Psoas muscle (tissue), 8 donors: Measurements from ENCODE around the gene TTC6. TPM values are rescaled to one million over a fixed set of nuclear protein-coding genes. Genes with fewer than 3 reads are reported as not detected.

Experiments used
- ATAC-seq, 4 donors: fragments of 200-7000 bp; cut with Tn5 transposase; one replicate each; pipeline ENCODE4 v1.9.1; 2020; ENCODE audit warnings: moderate library complexity in 3 of 4, mild to moderate bottlenecking in 2 of 4
- DNase-seq, 2 donors: peaks; one replicate each; pipeline ENCODE4 v3.0.0-alpha.2; 2020
- H3K27ac ChIP-seq: fragments of 200-600 bp; one replicate; pipeline ENCODE4 v1.8.0; 2022
- H3K27me3 ChIP-seq, 3 donors: fragments of 200-600 bp in 1 of 3; one replicate each; pipeline versions ENCODE4 v1.6.1 to v1.8.0; 2013 to 2022; ENCODE audit warnings: low read length in 2 of 3, mild to moderate bottlenecking in 2 of 3, moderate library complexity in 1 of 3; ENCODE audit not compliant: insufficient read depth in 3 of 3
- H3K36me3 ChIP-seq, 2 donors: fragments of 200-600 bp in 1 of 2; one replicate each; pipeline versions ENCODE4 v1.6.1 to v1.8.0; 2013 to 2022; ENCODE audit warnings: low read depth in 1 of 2, mild to moderate bottlenecking in 1 of 2, moderate library complexity in 1 of 2; ENCODE audit not compliant: insufficient read depth in 1 of 2
- H3K4me1 ChIP-seq: fragments of 200-600 bp; one replicate; pipeline ENCODE4 v1.8.0; 2022
- H3K4me3 ChIP-seq: fragments of 200-600 bp; one replicate; pipeline ENCODE4 v1.8.0; 2022; ENCODE audit warnings: mild to moderate bottlenecking
- H3K9me3 ChIP-seq: fragments of 200-600 bp; one replicate; pipeline ENCODE4 v1.8.0; 2022
- WGBS, 3 donors: extraction: QIAGEN DNeasy Blood & Tissue Kit; methylation state at CpG; one replicate each; pipeline versions ENCODE4 v1.1.6 to v1.1.7; 2013; 5-methylcytosine and 5-hydroxymethylcytosine counted together
- intact Hi-C, 2 donors: fragments of 100-400 bp; cut with DNase I; formaldehyde crosslinking; loops; one replicate each; pipeline versions ENCODE4 v1.11.0 to v1.14.2; 2022
- polyA plus RNA-seq, 3 donors: library from polyadenylated mRNA; stranded (reverse); fragments of 200-250 nt; gene quantifications; one replicate each; pipeline ENCODE4 v1.2.3, GENCODE V29; 2013
- total RNA-seq, 4 donors: library from RNA; stranded (reverse); fragmentation: NEBNext Ultra II Directional in 2 of 4; extraction: Animal tissue kit (Norgen Biotek cat#: 25700) in 2 of 4; gene quantifications; one replicate each; pipeline versions ENCODE4 v1.2.1 to v1.2.4, GENCODE V29; 2021 to 2023
- TF ChIP-seq, protein P1 (sequence below): fragments of 200-600 bp; IDR thresholded peaks from one replicate; pipeline ENCODE4 v1.8.0; 2022; ENCODE audit warnings: antibody characterized with exemption
- donor health status: healthy with polysubstance abuse.
- donor health status: DM: no; HTN: no; CAD: no; lungs with moderate emphysema.
- donor health status: Bipolar disorder and iron deficiency.
- donor health status: healthy.
- donor health status: DM: yes; HTN: yes; CAD: no.
- donor health status: DM: no; HTN: no; CAD: no.
- donor health status: DM: no; HTN: no; CAD: no.
- donor health status: DM: yes; HTN: yes; CAD: no.

Gene TTC6
- total and polyA plus RNA-seq, 7 donors: not detected

- ATAC-seq (no peak), DNase-seq (no peak)
- WGBS, 3 donors: 3 to 8% (median 7%) methylated on average over 41 to 42 of the region's 42 CpGs
Observed at GRCh38 chr14:37592482-37593408, 2.7 kb upstream of the TTC6 start.

DNA sequence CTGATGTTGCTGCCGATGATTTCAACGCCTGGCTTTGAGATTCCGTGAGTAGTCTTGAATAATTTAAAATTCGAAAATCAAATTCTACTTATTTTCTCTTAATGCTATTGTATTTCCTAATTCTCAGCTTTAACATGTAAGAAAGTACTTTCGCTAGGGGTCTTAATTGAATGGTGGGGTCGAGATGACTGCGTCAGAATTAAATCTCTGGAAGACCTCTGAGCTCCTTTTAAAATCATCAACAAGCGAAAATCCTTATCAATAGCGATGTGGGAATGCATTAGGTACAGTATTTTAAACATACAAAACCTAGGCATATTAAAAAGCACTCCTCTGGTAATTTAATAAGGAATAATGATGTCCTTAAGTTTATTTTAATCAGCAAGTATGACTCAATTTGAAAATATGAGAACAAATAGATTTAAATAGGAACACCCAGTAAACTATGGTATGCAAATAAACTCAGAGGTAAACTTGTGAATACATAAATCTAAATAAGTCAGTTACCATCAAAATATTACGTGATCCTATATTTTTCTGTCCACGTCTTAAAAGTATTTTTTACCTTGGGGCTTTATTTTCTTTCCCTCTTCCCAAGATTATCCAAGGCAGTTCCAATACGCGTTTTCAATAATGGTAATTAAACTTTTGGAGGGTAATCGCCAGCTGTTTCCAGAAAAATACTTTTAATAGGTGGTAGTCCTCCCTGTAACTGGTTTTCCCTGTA, 1.8 kb upstream of the TTC6 start:
- H3K27ac ChIP-seq: no peak overlapping the region
- DNase-seq: no peak
- peaks cover 24% of the 10 kb centered on the region for H3K4me1 ChIP-seq
- peaks cover 5 to 98% (median 56%) of the 10 kb centered on the region in 3 donors for H3K27me3 ChIP-seq
- no peaks in the 10 kb centered on the region for H3K9me3 ChIP-seq
- TF ChIP-seq, protein P1, sequence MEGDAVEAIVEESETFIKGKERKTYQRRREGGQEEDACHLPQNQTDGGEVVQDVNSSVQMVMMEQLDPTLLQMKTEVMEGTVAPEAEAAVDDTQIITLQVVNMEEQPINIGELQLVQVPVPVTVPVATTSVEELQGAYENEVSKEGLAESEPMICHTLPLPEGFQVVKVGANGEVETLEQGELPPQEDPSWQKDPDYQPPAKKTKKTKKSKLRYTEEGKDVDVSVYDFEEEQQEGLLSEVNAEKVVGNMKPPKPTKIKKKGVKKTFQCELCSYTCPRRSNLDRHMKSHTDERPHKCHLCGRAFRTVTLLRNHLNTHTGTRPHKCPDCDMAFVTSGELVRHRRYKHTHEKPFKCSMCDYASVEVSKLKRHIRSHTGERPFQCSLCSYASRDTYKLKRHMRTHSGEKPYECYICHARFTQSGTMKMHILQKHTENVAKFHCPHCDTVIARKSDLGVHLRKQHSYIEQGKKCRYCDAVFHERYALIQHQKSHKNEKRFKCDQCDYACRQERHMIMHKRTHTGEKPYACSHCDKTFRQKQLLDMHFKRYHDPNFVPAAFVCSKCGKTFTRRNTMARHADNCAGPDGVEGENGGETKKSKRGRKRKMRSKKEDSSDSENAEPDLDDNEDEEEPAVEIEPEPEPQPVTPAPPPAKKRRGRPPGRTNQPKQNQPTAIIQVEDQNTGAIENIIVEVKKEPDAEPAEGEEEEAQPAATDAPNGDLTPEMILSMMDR: no peak
- H3K4me3 ChIP-seq: peak overlapping the region; percentile 62
- H3K36me3 ChIP-seq: no peaks in the 10 kb centered on the region
- intact Hi-C loops: loop anchor here in 1 of 2 donors (10.0 kb wide), 1 partner anchor 349 kb away; no protein-coding TSS in a partner anchor
- no peak for ATAC-seq
- 16 to 21% (median 20%) methylated on average over 14 of the region's 14 CpGs for WGBS, 3 donors

More at GRCh38 chr14:37592482-37593408, 2.7 kb upstream of the TTC6 start:
- TF ChIP-seq, protein P1: no peak
- H3K27ac ChIP-seq: no peak overlapping the region
- no peaks in the 10 kb centered on the region for H3K9me3 ChIP-seq
- H3K4me3 ChIP-seq: no peak overlapping the region
- H3K27me3 ChIP-seq: peaks cover 5 to 98% (median 55%) of the 10 kb centered on the region in 3 donors
- H3K4me1 ChIP-seq: peaks cover 17% of the 10 kb centered on the region
- intact Hi-C loops: loop anchor here in 1 of 2 donors (10.0 kb wide), 1 partner anchor 348 kb away; no protein-coding TSS in a partner anchor
- H3K36me3 ChIP-seq: no peaks in the 10 kb centered on the region

DNA sequence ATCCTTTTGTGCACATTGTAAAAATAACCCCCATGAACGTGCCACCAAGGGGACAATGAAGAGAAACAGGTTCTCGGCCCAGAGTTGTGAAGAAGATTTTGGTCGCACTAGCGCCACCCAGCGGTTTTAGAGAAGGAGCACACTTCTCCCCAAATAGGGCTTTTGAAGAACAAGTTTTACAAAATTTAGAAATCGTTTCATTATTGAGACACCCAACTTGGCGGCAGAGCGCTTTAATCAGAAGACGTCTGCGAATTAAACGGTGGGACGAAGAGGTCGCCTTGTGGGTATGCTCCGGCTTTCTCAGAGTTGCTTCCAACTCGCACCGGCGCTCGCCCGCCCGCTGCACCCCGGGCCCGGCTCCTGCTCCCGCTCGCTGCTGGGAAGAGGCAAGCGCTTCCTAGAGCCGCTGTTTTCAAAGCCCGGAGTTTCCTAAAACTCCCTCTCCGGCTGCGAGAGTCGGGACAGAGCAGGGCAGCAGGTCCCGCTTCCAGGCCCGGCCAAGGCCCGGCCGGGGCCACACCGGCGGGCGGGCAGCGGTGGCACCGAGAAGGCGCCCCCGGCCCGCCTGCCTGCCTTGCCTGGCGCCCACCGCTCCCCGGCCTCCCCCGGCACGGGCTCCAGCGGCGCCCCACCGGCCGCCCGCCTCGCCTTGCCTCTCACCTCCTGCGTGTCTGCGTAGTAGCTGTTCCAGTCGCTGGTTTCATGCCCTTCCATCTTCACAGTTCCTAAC, 1.0 kb upstream of the TTC6 start:
- intact Hi-C loops: loop anchor here in 1 of 2 donors (10.0 kb wide), 1 partner anchor 350 kb away; no protein-coding TSS in a partner anchor
- peaks cover 30% of the 10 kb centered on the region for H3K4me1 ChIP-seq
- H3K9me3 ChIP-seq: no peaks in the 10 kb centered on the region
- peaks cover 5 to 98% (median 57%) of the 10 kb centered on the region in 3 donors for H3K27me3 ChIP-seq
- 1 to 2% (median 2%) methylated on average over 46 to 56 of the region's 56 CpGs for WGBS, 3 donors
- TF ChIP-seq, protein P1: peak; percentile 49
- peak overlapping the region; percentile 62 for H3K4me3 ChIP-seq
- DNase-seq (no peak), ATAC-seq (peak in 1 of 4 donors; percentile 6)
- H3K27ac ChIP-seq: no peak overlapping the region
- no peaks in the 10 kb centered on the region for H3K36me3 ChIP-seq

DNA sequence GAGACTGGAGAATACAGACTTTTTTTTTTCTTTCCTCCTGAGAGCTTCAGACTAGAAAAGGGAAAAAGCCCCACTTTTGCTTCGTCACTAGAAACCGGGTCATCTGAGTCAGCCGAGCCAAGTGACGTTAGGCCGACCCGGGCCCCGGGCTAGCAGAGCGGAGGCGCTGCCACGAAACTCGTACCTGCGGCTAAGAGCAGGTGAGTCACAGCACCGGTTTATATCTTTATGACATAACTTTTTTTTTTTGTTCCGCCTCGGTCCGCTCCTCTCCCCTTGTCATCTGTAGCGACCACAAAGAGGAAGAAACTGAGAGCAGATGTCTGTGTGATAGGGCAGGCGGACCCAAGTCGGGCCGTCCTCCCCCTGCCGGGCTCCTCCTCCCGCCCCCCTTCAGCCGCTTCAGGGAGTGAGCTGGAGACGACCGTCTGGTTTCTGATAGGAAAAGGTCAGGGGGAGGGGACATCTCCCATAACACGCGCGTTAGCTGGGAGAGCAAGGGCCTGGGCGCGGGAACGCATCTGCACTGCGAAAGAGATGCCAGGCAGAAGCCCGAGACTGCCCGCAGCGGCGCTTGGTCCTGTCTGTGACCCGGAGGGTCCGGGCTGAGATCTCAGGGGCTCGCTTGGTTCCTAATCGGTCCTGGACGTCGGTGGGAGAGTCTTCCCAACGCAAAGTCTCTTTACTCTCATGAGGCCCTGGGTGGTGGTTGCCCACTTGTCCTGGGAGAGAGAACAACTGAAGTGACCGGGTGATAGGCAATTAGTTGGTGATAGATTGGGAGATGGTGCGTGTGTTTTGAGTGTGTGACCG, 586 bp downstream of the TTC6 start:
- 5 to 9% (median 6%) methylated on average over 44 to 46 of the region's 46 CpGs for WGBS, 3 donors
- no peaks in the 10 kb centered on the region for H3K36me3 ChIP-seq
- peaks cover 0 to 98% (median 69%) of the 10 kb centered on the region in 3 donors for H3K27me3 ChIP-seq
- no peak overlapping the region for H3K27ac ChIP-seq
- intact Hi-C loops: loop anchor here in 1 of 2 donors (10.0 kb wide), 1 partner anchor 351 kb away; no protein-coding TSS in a partner anchor
- ATAC-seq (no peak), DNase-seq (no peak)
- H3K9me3 ChIP-seq: no peaks in the 10 kb centered on the region
- TF ChIP-seq, protein P1: no peak
- peaks cover 34% of the 10 kb centered on the region for H3K4me1 ChIP-seq
- peak overlapping the region; percentile 62 for H3K4me3 ChIP-seq
